ENCODE measurements around the gene CHST14. TPM values are rescaled to one million over a fixed set of nuclear protein-coding genes. Genes with fewer than 3 reads are reported as not detected.

CHST14 gene
- total RNA-seq, 1 experiment from 2014 or later: 5.8 TPM

- Mint-ChIP-seq H3K4me3 (ENCODE audit: unreplicated experiment) (no peak overlapping the region), H3K9me3 (ENCODE audit: unreplicated experiment) (no peaks in the 10 kb centered on the region), H3K36me3 (ENCODE audit: insufficient read depth, unreplicated experiment) (no peaks in the 10 kb centered on the region), H3K27ac (ENCODE audit: low read depth, unreplicated experiment) (no peak overlapping the region), H3K4me1 (ENCODE audit: insufficient read depth, unreplicated experiment) (peaks cover 7% of the 10 kb centered on the region), H3K27me3 (ENCODE audit: insufficient read depth, unreplicated experiment) (no peaks in the 10 kb centered on the region)
- TF ChIP-seq, protein P1, sequence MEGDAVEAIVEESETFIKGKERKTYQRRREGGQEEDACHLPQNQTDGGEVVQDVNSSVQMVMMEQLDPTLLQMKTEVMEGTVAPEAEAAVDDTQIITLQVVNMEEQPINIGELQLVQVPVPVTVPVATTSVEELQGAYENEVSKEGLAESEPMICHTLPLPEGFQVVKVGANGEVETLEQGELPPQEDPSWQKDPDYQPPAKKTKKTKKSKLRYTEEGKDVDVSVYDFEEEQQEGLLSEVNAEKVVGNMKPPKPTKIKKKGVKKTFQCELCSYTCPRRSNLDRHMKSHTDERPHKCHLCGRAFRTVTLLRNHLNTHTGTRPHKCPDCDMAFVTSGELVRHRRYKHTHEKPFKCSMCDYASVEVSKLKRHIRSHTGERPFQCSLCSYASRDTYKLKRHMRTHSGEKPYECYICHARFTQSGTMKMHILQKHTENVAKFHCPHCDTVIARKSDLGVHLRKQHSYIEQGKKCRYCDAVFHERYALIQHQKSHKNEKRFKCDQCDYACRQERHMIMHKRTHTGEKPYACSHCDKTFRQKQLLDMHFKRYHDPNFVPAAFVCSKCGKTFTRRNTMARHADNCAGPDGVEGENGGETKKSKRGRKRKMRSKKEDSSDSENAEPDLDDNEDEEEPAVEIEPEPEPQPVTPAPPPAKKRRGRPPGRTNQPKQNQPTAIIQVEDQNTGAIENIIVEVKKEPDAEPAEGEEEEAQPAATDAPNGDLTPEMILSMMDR (IDR thresholded peaks at IDR 0.05; ENCODE audit: unreplicated experiment): no peak
- ChIA-PET CTCF (interaction anchor here (0.6 to 1.9 kb wide), 2 partner anchors 19 to 20 kb away, joined by 3 to 6 read pairs; no protein-coding TSS in a partner anchor), POLR2A (no interaction called here)
- TSS peak; percentile 100 for BruUV-seq (replicated peaks)
- DNase-seq (ENCODE audit: unreplicated experiment): no peak
- intact Hi-C loops (cut with micrococcal nuclease): no loop called here
Measured at GRCh38 chr15:40498891-40499290, 28.1 kb downstream of the CHST14 start.

DNA sequence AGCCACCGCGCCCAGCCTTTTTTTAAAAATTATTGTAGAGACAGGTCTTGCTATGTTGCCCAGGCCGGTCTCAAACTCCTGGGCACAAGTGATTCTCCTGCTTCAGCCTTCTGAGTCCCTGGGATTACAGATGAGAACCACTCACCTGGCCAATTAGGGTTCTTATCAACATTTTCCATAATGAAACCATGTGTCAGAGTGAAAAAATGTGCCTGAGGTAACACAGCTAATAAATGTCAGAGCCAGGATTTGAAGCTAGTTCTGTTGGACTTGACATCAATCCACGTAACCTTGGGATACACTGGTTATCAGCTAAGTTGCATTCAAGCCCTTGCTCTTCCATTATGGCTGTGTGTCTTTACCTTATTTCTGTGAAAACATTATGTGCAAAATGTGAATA, 29.1 kb downstream of the CHST14 start:
- POLR2A ChIA-PET: no interaction called here
- TF ChIP-seq, protein P1 (IDR thresholded peaks at IDR 0.05; ENCODE audit: unreplicated experiment): no peak
- intact Hi-C loops (cut with micrococcal nuclease): no loop called here
- no peaks in the 10 kb centered on the region for H3K9me3 Mint-ChIP-seq (ENCODE audit: unreplicated experiment)
- H3K27me3 Mint-ChIP-seq (ENCODE audit: insufficient read depth, unreplicated experiment): no peaks in the 10 kb centered on the region
- H3K4me1 Mint-ChIP-seq (ENCODE audit: insufficient read depth, unreplicated experiment): peaks cover 7% of the 10 kb centered on the region
- BruUV-seq (replicated peaks): no TSS peak
- H3K4me3 Mint-ChIP-seq (ENCODE audit: unreplicated experiment): no peak overlapping the region
- CTCF ChIA-PET: interaction anchor here (0.7 to 1.9 kb wide), 2 partner anchors 19 to 29 kb away, joined by 3 to 6 read pairs; partner anchors contain the start of gene CHST14
- no peak for DNase-seq (ENCODE audit: unreplicated experiment)
- H3K27ac Mint-ChIP-seq (ENCODE audit: low read depth, unreplicated experiment): no peak overlapping the region
- H3K36me3 Mint-ChIP-seq (ENCODE audit: insufficient read depth, unreplicated experiment): no peaks in the 10 kb centered on the region

DNA sequence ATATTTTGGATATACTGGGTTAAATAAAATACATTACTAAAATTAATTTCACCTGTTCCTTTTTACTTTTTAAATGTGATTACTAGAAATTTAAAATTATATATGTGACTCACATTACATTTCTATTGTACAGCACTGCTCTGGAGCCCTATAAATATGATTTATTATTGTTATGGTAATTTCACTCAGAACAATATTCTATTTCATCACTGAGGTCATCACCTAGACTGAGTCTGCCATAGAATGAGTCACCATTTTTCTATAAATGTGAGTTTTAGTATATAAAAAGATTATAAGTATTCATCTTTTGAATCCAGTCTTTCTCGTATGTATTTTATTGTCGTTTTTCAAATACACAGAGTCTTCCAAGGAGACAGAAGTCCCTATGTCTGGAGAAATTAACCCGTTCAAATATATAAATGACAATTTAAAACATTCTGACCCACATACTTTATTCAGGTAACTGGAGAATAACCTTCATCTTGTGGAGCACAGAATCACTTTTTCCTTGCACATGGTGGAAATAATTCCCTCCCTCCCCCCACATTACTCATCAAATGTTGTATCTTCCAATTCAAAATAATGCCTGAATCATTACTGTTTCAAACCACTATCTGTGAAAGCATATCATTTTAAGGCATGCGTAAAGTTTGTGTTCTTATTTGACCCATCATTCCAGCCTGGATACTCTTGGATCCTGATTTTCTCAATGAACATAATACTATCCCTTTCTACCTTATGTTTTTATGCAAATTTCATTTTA, 30.0 kb downstream of the CHST14 start:
- TF ChIP-seq, protein P1 (IDR thresholded peaks at IDR 0.05; ENCODE audit: unreplicated experiment): no peak
- Mint-ChIP-seq H3K27me3 (ENCODE audit: insufficient read depth, unreplicated experiment) (no peaks in the 10 kb centered on the region), H3K4me1 (ENCODE audit: insufficient read depth, unreplicated experiment) (peaks cover 7% of the 10 kb centered on the region), H3K4me3 (ENCODE audit: unreplicated experiment) (no peak overlapping the region), H3K27ac (ENCODE audit: low read depth, unreplicated experiment) (no peak overlapping the region), H3K9me3 (ENCODE audit: unreplicated experiment) (no peaks in the 10 kb centered on the region), H3K36me3 (ENCODE audit: insufficient read depth, unreplicated experiment) (no peaks in the 10 kb centered on the region)
- no TSS peak for BruUV-seq (replicated peaks)
- intact Hi-C loops (cut with micrococcal nuclease): no loop called here
- ChIA-PET CTCF (no interaction called here), POLR2A (interaction anchor here (0.6 kb wide), 1 partner anchor 461 kb away, joined by 3 read pairs; no protein-coding TSS in a partner anchor)
- DNase-seq (ENCODE audit: unreplicated experiment): peak; percentile 30

GRCh38 chr15:40501487-40501886, 30.7 kb downstream of the CHST14 start:
- BruUV-seq (replicated peaks): no TSS peak
- H3K36me3 Mint-ChIP-seq (ENCODE audit: insufficient read depth, unreplicated experiment): no peaks in the 10 kb centered on the region
- H3K4me3 Mint-ChIP-seq (ENCODE audit: unreplicated experiment): no peak overlapping the region
- DNase-seq (ENCODE audit: unreplicated experiment): peak; percentile 46
- H3K9me3 Mint-ChIP-seq (ENCODE audit: unreplicated experiment): no peaks in the 10 kb centered on the region
- CTCF ChIA-PET: interaction anchor here (0.6 to 0.7 kb wide), 2 partner anchors 63 to 797 kb away, joined by 3 to 5 read pairs; no protein-coding TSS in a partner anchor
- intact Hi-C loops (cut with micrococcal nuclease): no loop called here
- POLR2A ChIA-PET: interaction anchor here (0.6 kb wide), 1 partner anchor 462 kb away, joined by 3 read pairs; no protein-coding TSS in a partner anchor
- no peak overlapping the region for H3K27ac Mint-ChIP-seq (ENCODE audit: low read depth, unreplicated experiment)
- TF ChIP-seq, protein P1 (IDR thresholded peaks at IDR 0.05; ENCODE audit: unreplicated experiment): no peak
- H3K4me1 Mint-ChIP-seq (ENCODE audit: insufficient read depth, unreplicated experiment): peaks cover 7% of the 10 kb centered on the region
- no peaks in the 10 kb centered on the region for H3K27me3 Mint-ChIP-seq (ENCODE audit: insufficient read depth, unreplicated experiment)

Data from MCF 10A (cell line).